GM21526 (cell line): Measurements from ENCODE around the gene TYMP.
A peak's percentile ranks its signal among the peaks of the same experiment; 100 is the strongest.
"Not testable (repeated sequence)": the region's sequence is repeated elsewhere in the genome, so short reads cannot be mapped to it uniquely, and the experiment has no call there.

Source experiments
- ATAC-seq: cut with Tn5 transposase; IDR thresholded peaks from one replicate; pipeline ENCODE4 v1.9.1; 2021; ENCODE audit warnings: moderate library complexity; ENCODE audit not compliant: unreplicated experiment, low FRiP score

The TYMP gene

GRCh38 chr22:50542416-50542927 lies 12.7 kb upstream of the TYMP start:
- ATAC-seq: no peak

- ATAC-seq: not testable (repeated sequence)
These were observed 11.8 kb upstream of the TYMP start for GRCh38 chr22:50541667-50542026.

- ATAC-seq: no peak
These were observed 10.6 kb upstream of the TYMP start for GRCh38 chr22:50540381-50540780.

- no peak for ATAC-seq
These were observed 8.0 kb upstream of the TYMP start for GRCh38 chr22:50537765-50538164.

GRCh38 chr22:50536226-50536625 lies 6.4 kb upstream of the TYMP start:
- ATAC-seq: no peak

GRCh38 chr22:50535113-50535512 lies 5.3 kb upstream of the TYMP start:
- ATAC-seq: no peak

GRCh38 chr22:50533856-50534711 lies 4.3 kb upstream of the TYMP start:
- ATAC-seq: not testable (repeated sequence)

GRCh38 chr22:50532824-50533796 lies 3.3 kb upstream of the TYMP start:
- no peak for ATAC-seq

- ATAC-seq: no peak
These were observed 2.3 kb upstream of the TYMP start for GRCh38 chr22:50531962-50532674.

GRCh38 chr22:50531546-50531961 lies 1.7 kb upstream of the TYMP start:
- no peak for ATAC-seq

- no peak for ATAC-seq
These were observed 1.2 kb upstream of the TYMP start for GRCh38 chr22:50530877-50531545.

GRCh38 chr22:50530580-50530876 lies 716 bp upstream of the TYMP start:
- no peak for ATAC-seq

GRCh38 chr22:50529416-50529896 lies 356 bp downstream of the TYMP start:
- no peak for ATAC-seq

GRCh38 chr22:50528682-50529415 lies 963 bp downstream of the TYMP start:
- ATAC-seq: no peak

- no peak for ATAC-seq
These were observed 1.7 kb downstream of the TYMP start for GRCh38 chr22:50527921-50528681.

- no peak for ATAC-seq
These were observed 2.7 kb downstream of the TYMP start for GRCh38 chr22:50526834-50527801.

- ATAC-seq: peak; percentile 22
These were observed 3.5 kb downstream of the TYMP start for GRCh38 chr22:50526108-50526833.
